GM18520 (cell line): ENCODE results near the gene RP2.

Experiments used
- ATAC-seq: cut with Tn5 transposase; IDR thresholded peaks from one replicate; pipeline ENCODE4 v1.9.1; 2021; ENCODE audit not compliant: unreplicated experiment

Gene RP2

GRCh38 chrX:46917622-46918021 is 80.8 kb downstream of the RP2 start:
- no peak for ATAC-seq

- no peak for ATAC-seq
These were observed 81.6 kb downstream of the RP2 start for GRCh38 chrX:46918434-46918833.

- ATAC-seq = no peak
These were observed 83.4 kb downstream of the RP2 start for GRCh38 chrX:46920235-46920634.

- ATAC-seq = no peak
These were observed 85.8 kb downstream of the RP2 start for GRCh38 chrX:46922611-46923010.

- ATAC-seq = no peak
These were observed 90.9 kb downstream of the RP2 start for GRCh38 chrX:46927718-46928117.

- ATAC-seq = no peak
These were observed 92.8 kb downstream of the RP2 start for GRCh38 chrX:46929439-46930261.
